ENCODE results near the gene SLC12A3. TPM values are rescaled to one million over a fixed set of nuclear protein-coding genes. Genes with fewer than 3 reads are reported as not detected.

The SLC12A3 gene
- total and polyA plus RNA-seq, 2 of the 8 experiments (the other 6 are each of a cell fraction or from before 2014, with no cell fraction given) = not detected

GRCh38 chr16:56912746-56913708, 48.0 kb downstream of the SLC12A3 start:
- H3K79me2 ChIP-seq (ENCODE audit: control insufficient read depth in 1 of 2, insufficient read depth in 2 of 2, low read length in 2 of 2) = no peaks in the 10 kb centered on the region
- H2BK15ac ChIP-seq (ENCODE audit: low read length) = no peak overlapping the region; the same call in 1 of the 2 replicates
- H3K14ac ChIP-seq (ENCODE audit: insufficient read length) = no peak overlapping the region
- H3K27ac ChIP-seq (ENCODE audit: low read depth, low read length) = no peak overlapping the region
- no peak for FAIRE-seq
- no peak overlapping the region for H2BK120ac ChIP-seq (replicated peaks; ENCODE audit: low read depth, low read length)
- no peak overlapping the region for H2AFZ ChIP-seq (ENCODE audit: low read length)
- H3K4ac ChIP-seq (replicated peaks; ENCODE audit: insufficient read length, low read depth, low read length) = no peak overlapping the region
- H4K20me1 ChIP-seq (replicated peaks in 1 of 2; ENCODE audit: control insufficient read depth in 1 of 2, insufficient read depth in 2 of 2, low read length in 2 of 2) = no peaks in the 10 kb centered on the region
- H2AK5ac ChIP-seq (ENCODE audit: low read depth, low read length) = no peak overlapping the region
- no peak overlapping the region for H2BK20ac ChIP-seq (ENCODE audit: low read length)
- H4K5ac ChIP-seq (ENCODE audit: insufficient read length, low read depth, low read length) = no peak overlapping the region
- H3K9me3 ChIP-seq (ENCODE audit: insufficient read depth in 2 of 2, low read depth in 1 of 2, low read length in 1 of 2) = no peaks in the 10 kb centered on the region
- WGBS, 2 experiments (ENCODE audit: extremely low coverage in 1 of 2, insufficient coverage in 1 of 2, insufficient read length in 1 of 2, insufficient replicate concordance in 2 of 2, low coverage in 1 of 2, low lambda C conversion rate in 2 of 2, missing lambda C conversion rate in 1 of 2) = 93% methylated on average over 18 of the region's 18 CpGs; no CpG with 5 or more reads in 1 of the 2 experiments
- no peak for DNase-seq (ENCODE audit: low read depth in 1 of 2, low spot score in 2 of 2)
- no peak overlapping the region for H3K4me3 ChIP-seq (ENCODE audit: extremely low read depth in 1 of 4, insufficient read depth in 2 of 4, low read depth in 3 of 4, low read length in 4 of 4)
- ChIA-PET CTCF (ENCODE audit: partially characterized antibody) (interaction anchor here (0.9 to 2.0 kb wide), 5 partner anchors 13 to 171 kb away, joined by 3 to 9 read pairs (median 4); no protein-coding TSS in a partner anchor), POLR2A (ENCODE audit: partially characterized antibody) (interaction anchor here (0.8 to 2.8 kb wide), 4 partner anchors 7 to 31 kb away, joined by 3 to 18 read pairs (median 3); partner anchors contain the start of gene HERPUD1)
- no peaks in the 10 kb centered on the region for H3K36me3 ChIP-seq (ENCODE audit: control insufficient read depth in 2 of 4, insufficient read depth in 4 of 4, low read length in 3 of 4)
- H3K4me1 ChIP-seq (replicated peaks in 1 of 4; ENCODE audit: control insufficient read depth in 3 of 4, insufficient read depth in 4 of 4, low read length in 3 of 4) = peaks cover 0 to 14% (median under 1%) of the 10 kb centered on the region in 4 experiments; a peak in 3 of 7 replicates
- no peaks in the 10 kb centered on the region for H3K79me1 ChIP-seq (ENCODE audit: low read depth, low read length)
- peak overlapping the region; percentile 33; the same call in 1 of the 2 replicates for H2BK12ac ChIP-seq (ENCODE audit: low read depth, low read length)
- no peak overlapping the region; the same call in none of the 2 replicates for H2BK5ac ChIP-seq (ENCODE audit: low read depth, low read length)
- no peak overlapping the region for H3K4me2 ChIP-seq (ENCODE audit: insufficient read depth in 1 of 2, low read depth in 2 of 2, low read length in 2 of 2)
- H4K91ac ChIP-seq (replicated peaks; ENCODE audit: insufficient read length, low read length) = no peak overlapping the region
- H3K23ac ChIP-seq (ENCODE audit: insufficient read length) = no peak overlapping the region
- H3K18ac ChIP-seq (ENCODE audit: extremely low read depth, low read length) = no peak overlapping the region
- H4K8ac ChIP-seq (ENCODE audit: extremely low read depth, insufficient read depth, low read length) = no peak overlapping the region; the same call in 1 of the 2 replicates
- H3K23me2 ChIP-seq (ENCODE audit: low read depth, low read length) = no peaks in the 10 kb centered on the region
- H3K27me3 ChIP-seq (replicated peaks in 1 of 4; ENCODE audit: control insufficient read depth in 3 of 4, extremely low read depth in 1 of 4, insufficient read depth in 3 of 4, low read length in 3 of 4) = no peaks in the 10 kb centered on the region; a peak in 1 of 7 replicates
- no peak overlapping the region for H3K9ac ChIP-seq (replicated peaks in 1 of 4; ENCODE audit: extremely low read depth in 1 of 4, low read depth in 3 of 4, low read length in 3 of 4)
- no peak overlapping the region for H3K56ac ChIP-seq (replicated peaks; ENCODE audit: insufficient read length, low read depth, low read length)
- no peak for TF ChIP-seq KDM1A (IDR thresholded peaks at IDR 0.05; ENCODE audit: borderline replicate concordance, low read length)
- no peak for TF ChIP-seq RXRA (IDR thresholded peaks at IDR 0.05; ENCODE audit: insufficient read depth, low read depth, low read length)
- no peak for TF ChIP-seq EZH2 (IDR thresholded peaks at IDR 0.05; ENCODE audit: low read depth, low read length, severe bottlenecking)
- no peak for TF ChIP-seq HDAC6 (IDR thresholded peaks at IDR 0.05; ENCODE audit: low read depth, low read length)
- TF ChIP-seq SAP30 (IDR thresholded peaks at IDR 0.05; ENCODE audit: insufficient read depth, insufficient replicate concordance, low read length) = no peak

Data from H1 (cell line).